Skeletal muscle cell (primary cell): ENCODE data around the gene MAP3K7.

ENCODE experiments used
- DNase-seq: peaks from one replicate; pipeline ENCODE4 v3.0.0-alpha.2; 2010; ENCODE audit warnings: low read depth
- H3K4me3 ChIP-seq: 2 replicates; pipeline ENCODE4 v1.5.1; 2011; ENCODE audit warnings: low read depth, mild to moderate bottlenecking, control low read depth, low read length, moderate library complexity

Gene MAP3K7

GRCh38 chr6:90466154-90466940 lies 120.5 kb downstream of the MAP3K7 start:
- H3K4me3 ChIP-seq: no peak overlapping the region
- no peak for DNase-seq

- no peak overlapping the region for H3K4me3 ChIP-seq
- no peak for DNase-seq
Measured at GRCh38 chr6:90465686-90466085, 121.2 kb downstream of the MAP3K7 start.

DNA sequence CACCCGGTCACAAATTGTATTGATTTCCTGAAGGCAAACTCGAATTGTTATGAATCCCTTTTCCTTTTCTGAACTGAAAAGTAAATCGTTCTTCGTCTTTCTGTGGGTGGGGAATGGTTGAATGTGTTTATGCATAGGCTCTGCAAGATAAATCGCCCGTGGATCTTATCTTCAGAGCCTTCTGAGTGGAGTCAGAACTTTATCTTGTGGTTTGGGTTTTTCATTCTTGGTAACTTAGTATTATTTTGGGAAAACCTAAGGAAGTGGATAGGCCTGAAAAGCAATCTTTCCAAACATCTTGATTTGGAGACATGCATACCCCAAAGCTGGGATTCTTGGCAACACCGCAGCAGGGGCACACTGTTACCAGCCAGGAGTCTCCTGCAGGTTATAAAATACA lies 122.4 kb downstream of the MAP3K7 start:
- no peak for DNase-seq
- H3K4me3 ChIP-seq: no peak overlapping the region

- H3K4me3 ChIP-seq: no peak overlapping the region
Measured at GRCh38 chr6:90463874-90464273, 123.0 kb downstream of the MAP3K7 start.

More at GRCh38 chr6:90463874-90464273, 123.0 kb downstream of the MAP3K7 start:
- no peak for DNase-seq
